H9 (cell line): Measurements from ENCODE around the gene SSBP2. TPM values are rescaled to one million over a fixed set of nuclear protein-coding genes. Genes with fewer than 3 reads are reported as not detected.

ENCODE experiments used
- DNase-seq: peaks from one replicate; pipeline ENCODE4 v3.0.0-alpha.2; 2017
- H2AFZ ChIP-seq: one replicate; pipeline ENCODE4 v1.6.1; 2013; ENCODE audit warnings: mild to moderate bottlenecking, low read length, control low read depth, moderate library complexity
- H2AK5ac ChIP-seq: 2 replicates; pipeline ENCODE4 v1.6.1; 2013; ENCODE audit warnings: low read length, control low read depth, mixed read lengths; ENCODE audit not compliant: insufficient read length
- H2BK120ac ChIP-seq: one replicate; pipeline ENCODE4 v1.6.1; 2013; ENCODE audit warnings: low read depth, mild to moderate bottlenecking, low read length, control low read depth, inconsistent platforms; ENCODE audit not compliant: poor library complexity, severe bottlenecking
- H2BK12ac ChIP-seq: 2 replicates; pipeline ENCODE4 v1.6.1; 2013; ENCODE audit warnings: low read length, control low read depth, mixed read lengths, low read depth; ENCODE audit not compliant: insufficient read length
- H2BK15ac ChIP-seq: 2 replicates; pipeline ENCODE4 v1.6.1; 2013; ENCODE audit warnings: low read depth, low read length, control low read depth
- H2BK20ac ChIP-seq: one replicate; pipeline ENCODE4 v1.6.1; 2013; ENCODE audit warnings: low read depth, mild to moderate bottlenecking, low read length, control low read depth, inconsistent platforms; ENCODE audit not compliant: poor library complexity, severe bottlenecking
- H2BK5ac ChIP-seq: 2 replicates; pipeline ENCODE4 v1.6.1; 2013; ENCODE audit warnings: low read length, control low read depth, mixed read lengths; ENCODE audit not compliant: insufficient read length
- H3K14ac ChIP-seq: 2 replicates; pipeline ENCODE4 v1.6.1; 2013; ENCODE audit warnings: low read length, control low read depth; ENCODE audit not compliant: insufficient read depth
- H3K18ac ChIP-seq: 2 replicates; pipeline ENCODE4 v1.6.1; 2013; ENCODE audit warnings: low read depth, mild to moderate bottlenecking, mixed read lengths, low read length, control low read depth; ENCODE audit not compliant: insufficient read length
- H3K23ac ChIP-seq: 2 replicates; pipeline ENCODE4 v1.6.1; 2013; ENCODE audit warnings: low read length, control low read depth, mixed read lengths, low read depth; ENCODE audit not compliant: insufficient read length
- H3K23me2 ChIP-seq: 2 replicates; pipeline ENCODE4 v1.6.1; 2013; ENCODE audit warnings: low read depth, mild to moderate bottlenecking, mixed read lengths, low read length, control low read depth; ENCODE audit not compliant: insufficient read length, poor library complexity, severe bottlenecking
- H3K27ac ChIP-seq: 2 replicates; pipeline ENCODE4 v1.5.1; 2013; ENCODE audit warnings: low read length, control low read depth, mixed read lengths, low read depth; ENCODE audit not compliant: insufficient read length
- H3K27me3 ChIP-seq: 2 replicates; pipeline ENCODE4 v1.6.1; 2013; ENCODE audit warnings: low read length, control low read depth, inconsistent platforms; ENCODE audit not compliant: insufficient read depth
- H3K4ac ChIP-seq: 2 replicates; pipeline ENCODE4 v1.6.1; 2013; ENCODE audit warnings: low read depth, mild to moderate bottlenecking, control low read depth, inconsistent platforms, low read length, moderate library complexity
- H3K4me1 ChIP-seq: 2 replicates; pipeline ENCODE4 v1.6.1; 2013; ENCODE audit warnings: low read length, control low read depth, inconsistent platforms; ENCODE audit not compliant: insufficient read depth
- H3K4me2 ChIP-seq: 2 replicates; pipeline ENCODE4 v1.6.1; 2013; ENCODE audit warnings: low read length, control low read depth, mixed read lengths; ENCODE audit not compliant: insufficient read length, insufficient read depth
- H3K56ac ChIP-seq: 2 replicates; pipeline ENCODE4 v1.6.1; 2013; ENCODE audit warnings: low read depth, mild to moderate bottlenecking, mixed read lengths, low read length, control low read depth; ENCODE audit not compliant: insufficient read length
- H3K79me1 ChIP-seq: 2 replicates; pipeline ENCODE4 v1.6.1; 2013; ENCODE audit warnings: low read depth, mild to moderate bottlenecking, moderate library complexity, low read length, control low read depth, inconsistent platforms; ENCODE audit not compliant: insufficient read depth, poor library complexity, severe bottlenecking
- H3K79me2 ChIP-seq: 2 replicates; pipeline ENCODE4 v1.6.1; 2013; ENCODE audit warnings: low read length, control low read depth, inconsistent platforms; ENCODE audit not compliant: insufficient read depth
- H3K9ac ChIP-seq: 2 replicates; pipeline ENCODE4 v1.6.1; 2013; ENCODE audit warnings: low read length, control low read depth, mixed read lengths; ENCODE audit not compliant: insufficient read length; ENCODE audit errors: extremely low read depth
- H3K9me3 ChIP-seq: one replicate; pipeline ENCODE4 v1.6.1; 2013; ENCODE audit warnings: low read depth, low read length, inconsistent platforms; ENCODE audit not compliant: control insufficient read depth
- H3T11ph ChIP-seq: one replicate; pipeline ENCODE4 v1.6.1; 2013; ENCODE audit warnings: mild to moderate bottlenecking, low read length, control low read depth, inconsistent platforms
- H4K20me1 ChIP-seq: one replicate; pipeline ENCODE4 v1.6.1; 2013; ENCODE audit not compliant: control insufficient read depth, insufficient read length, insufficient read depth
- H4K5ac ChIP-seq: 2 replicates; pipeline ENCODE4 v1.6.1; 2013; ENCODE audit warnings: low read depth, mild to moderate bottlenecking, mixed read lengths, low read length, control low read depth; ENCODE audit not compliant: insufficient read length
- H4K8ac ChIP-seq: replicated peaks from 2 replicates; pipeline ENCODE4 v1.6.1; 2013; ENCODE audit warnings: low read length, control low read depth, mixed read lengths, low read depth; ENCODE audit not compliant: insufficient read length
- H4K91ac ChIP-seq: 2 replicates; pipeline ENCODE4 v1.6.1; 2013; ENCODE audit warnings: low read depth, mild to moderate bottlenecking, moderate library complexity, mixed read lengths, low read length, control low read depth; ENCODE audit not compliant: insufficient read length
- H3K27ac Mint-ChIP-seq, 3 experiments: 2 replicates in 2 of 3; 3 replicates in 1 of 3; pipeline ENCODE4 v1.8.0; 2020 to 2021; ENCODE audit warnings: mixed read lengths in 3 of 3, mild to moderate bottlenecking in 1 of 3, moderate library complexity in 1 of 3
- H3K27me3 Mint-ChIP-seq: 2 replicates; pipeline ENCODE4 v1.8.0; 2021; ENCODE audit warnings: low read depth, mild to moderate bottlenecking, moderate library complexity, mixed read lengths
- H3K36me3 Mint-ChIP-seq, 3 experiments: 2 replicates in 2 of 3; 3 replicates in 1 of 3; pipeline ENCODE4 v1.8.0; 2020 to 2021; ENCODE audit warnings: low read depth in 3 of 3, mixed read lengths in 3 of 3; ENCODE audit not compliant: insufficient read depth in 1 of 3
- H3K4me1 Mint-ChIP-seq, 2 experiments: 2 replicates each; pipeline ENCODE4 v1.8.0; 2020; ENCODE audit warnings: mixed read lengths in 2 of 2
- H3K4me3 Mint-ChIP-seq, 2 experiments: 2 replicates in 1 of 2; 3 replicates in 1 of 2; pipeline ENCODE4 v1.8.0; 2020 to 2021; ENCODE audit warnings: mild to moderate bottlenecking in 2 of 2, mixed read lengths in 2 of 2, moderate library complexity in 1 of 2
- H3K9me3 Mint-ChIP-seq, 2 experiments: 2 replicates in 1 of 2; 3 replicates in 1 of 2; pipeline ENCODE4 v1.8.0; 2020; ENCODE audit warnings: mild to moderate bottlenecking in 2 of 2, mixed read lengths in 2 of 2, moderate library complexity in 1 of 2
- WGBS: extraction: QIAGEN DNeasy Blood & Tissue Kit; methylation state at CpG from one replicate; pipeline ENCODE4 v1.1.7; 2013; ENCODE audit warnings: missing lambda C conversion rate, low lambda C conversion rate, mixed read lengths; ENCODE audit not compliant: insufficient read length; ENCODE audit errors: extremely low coverage; 5-methylcytosine and 5-hydroxymethylcytosine counted together
- total RNA-seq: library from RNA; stranded (reverse); gene quantifications from 2 replicates; pipeline ENCODE4 v1.2.1, GENCODE V29; 2021
- TF ChIP-seq, protein P1 (sequence below): fragments of 200-600 bp; sonication (generic); conservative IDR thresholded peaks from 3 replicates; pipeline ENCODE4 v1.8.0; 2021; ENCODE audit warnings: antibody characterized with exemption, mild to moderate bottlenecking

SSBP2 gene
- total RNA-seq, 1 experiment from 2014 or later: 35.6 TPM

GRCh38 chr5:81768935-81769452 is 18.1 kb upstream of the SSBP2 start:
- Mint-ChIP-seq H3K4me3 (no peak overlapping the region), H3K9me3 (peaks cover 7 to 12% of the 10 kb centered on the region in 2 experiments; a peak in 4 of 5 replicates), H3K36me3 (peaks cover 3 to 9% (median 5%) of the 10 kb centered on the region in 3 experiments; a peak in 6 of 7 replicates), H3K4me1 (peaks cover 11 to 12% of the 10 kb centered on the region in 2 experiments), H3K27ac (no peak overlapping the region), H3K27me3 (no peaks in the 10 kb centered on the region)
- no peaks in the 10 kb centered on the region for H4K20me1 ChIP-seq
- no peak overlapping the region for H2BK15ac ChIP-seq
- H4K8ac ChIP-seq: no peak overlapping the region
- H3K27me3 ChIP-seq: no peaks in the 10 kb centered on the region
- H3K18ac ChIP-seq: no peak overlapping the region
- H4K91ac ChIP-seq: no peak overlapping the region
- no peak overlapping the region for H3T11ph ChIP-seq
- no peak for DNase-seq
- no peak overlapping the region for H3K27ac ChIP-seq
- H3K56ac ChIP-seq: no peak overlapping the region
- no peak overlapping the region for H3K14ac ChIP-seq
- H2AK5ac ChIP-seq: no peak overlapping the region
- H2AFZ ChIP-seq: no peak overlapping the region
- H3K4ac ChIP-seq: no peak overlapping the region
- H3K79me2 ChIP-seq: no peaks in the 10 kb centered on the region
- H3K23ac ChIP-seq: no peak overlapping the region
- no peak overlapping the region for H2BK120ac ChIP-seq
- no peaks in the 10 kb centered on the region for H3K23me2 ChIP-seq
- TF ChIP-seq, protein P1, sequence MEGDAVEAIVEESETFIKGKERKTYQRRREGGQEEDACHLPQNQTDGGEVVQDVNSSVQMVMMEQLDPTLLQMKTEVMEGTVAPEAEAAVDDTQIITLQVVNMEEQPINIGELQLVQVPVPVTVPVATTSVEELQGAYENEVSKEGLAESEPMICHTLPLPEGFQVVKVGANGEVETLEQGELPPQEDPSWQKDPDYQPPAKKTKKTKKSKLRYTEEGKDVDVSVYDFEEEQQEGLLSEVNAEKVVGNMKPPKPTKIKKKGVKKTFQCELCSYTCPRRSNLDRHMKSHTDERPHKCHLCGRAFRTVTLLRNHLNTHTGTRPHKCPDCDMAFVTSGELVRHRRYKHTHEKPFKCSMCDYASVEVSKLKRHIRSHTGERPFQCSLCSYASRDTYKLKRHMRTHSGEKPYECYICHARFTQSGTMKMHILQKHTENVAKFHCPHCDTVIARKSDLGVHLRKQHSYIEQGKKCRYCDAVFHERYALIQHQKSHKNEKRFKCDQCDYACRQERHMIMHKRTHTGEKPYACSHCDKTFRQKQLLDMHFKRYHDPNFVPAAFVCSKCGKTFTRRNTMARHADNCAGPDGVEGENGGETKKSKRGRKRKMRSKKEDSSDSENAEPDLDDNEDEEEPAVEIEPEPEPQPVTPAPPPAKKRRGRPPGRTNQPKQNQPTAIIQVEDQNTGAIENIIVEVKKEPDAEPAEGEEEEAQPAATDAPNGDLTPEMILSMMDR: no peak
- no CpG with 5 or more reads among the region's 2 CpGs for WGBS
- no peak overlapping the region for H3K4me2 ChIP-seq
- H2BK12ac ChIP-seq: no peak overlapping the region
- H3K9me3 ChIP-seq: no peaks in the 10 kb centered on the region
- no peaks in the 10 kb centered on the region; the same call in 1 of the 2 replicates for H3K4me1 ChIP-seq
- H4K5ac ChIP-seq: no peak overlapping the region
- no peak overlapping the region for H3K9ac ChIP-seq
- H2BK5ac ChIP-seq: no peak overlapping the region
- H2BK20ac ChIP-seq: no peak overlapping the region
- H3K79me1 ChIP-seq: no peaks in the 10 kb centered on the region
